ENCODE measurements around the gene SLC6A7.

DNA sequence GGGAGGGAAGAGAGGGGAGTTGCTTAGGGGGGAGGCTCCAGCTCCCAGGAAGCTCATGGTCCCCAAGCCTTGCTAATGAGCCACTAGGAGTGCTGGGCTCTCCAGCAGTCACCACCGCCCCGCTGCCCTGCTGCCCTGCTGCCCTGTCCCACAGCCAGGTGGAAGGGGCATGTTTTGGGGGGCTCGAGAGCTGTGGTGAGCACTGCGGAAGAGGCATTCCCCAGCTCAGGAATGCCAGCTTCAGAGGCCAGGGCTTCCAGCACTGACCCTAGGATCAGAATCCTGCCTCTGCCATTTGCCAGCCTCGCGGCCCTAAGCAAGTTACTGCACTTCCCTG lies 16.9 kb downstream of the SLC6A7 start:
- TF ChIP-seq POLR2A (IDR thresholded peaks at IDR 0.05; ENCODE audit: low read depth, low read length) (no peak), POLR2AphosphoS5 (IDR thresholded peaks at IDR 0.05; ENCODE audit: low read depth, low read length) (no peak)
